SK-N-SH (cell line): Measurements from ENCODE around the gene PARD3B.

Source experiments
- CTCF ChIP-seq: fragments of 200-600 bp; sonication (generic); IDR thresholded peaks from 2 replicates; pipeline ENCODE4 v1.6.1; 2017; ENCODE audit warnings: antibody characterized with exemption, mild to moderate bottlenecking, moderate library complexity
- EP300 ChIP-seq, 2 experiments: IDR thresholded peaks; 2 replicates each; pipeline versions ENCODE4 v1.4.0 to v1.6.1; 2012; ENCODE audit warnings: borderline replicate concordance in 1 of 2, low read depth in 1 of 2, low read length in 1 of 2
- MAX ChIP-seq: IDR thresholded peaks from 2 replicates; pipeline ENCODE4 v1.4.0; 2012; ENCODE audit warnings: low read depth
- MXI1 ChIP-seq: IDR thresholded peaks from 2 replicates; pipeline ENCODE4 v1.6.1; 2012; ENCODE audit warnings: mild to moderate bottlenecking, low read depth, low read length, improper control_type of control experiment
- PBX3 ChIP-seq: IDR thresholded peaks from 2 replicates; pipeline ENCODE4; 2012
- POLR2AphosphoS5 ChIP-seq: IDR thresholded peaks from 2 replicates; pipeline ENCODE4 v1.6.1; 2012; ENCODE audit warnings: low read depth, low read length
- RAD21 ChIP-seq: IDR thresholded peaks from 2 replicates; pipeline ENCODE4 v1.6.1; 2012; ENCODE audit warnings: mild to moderate bottlenecking, low read length
- REST ChIP-seq: IDR thresholded peaks from 2 replicates; pipeline ENCODE4 v1.6.1; 2012; ENCODE audit warnings: mild to moderate bottlenecking, low read depth, low read length, moderate library complexity
- RXRA ChIP-seq: IDR thresholded peaks from 2 replicates; pipeline ENCODE4 v1.4.0; 2012; ENCODE audit warnings: low read depth, mild to moderate bottlenecking, borderline replicate concordance
- YY1 ChIP-seq: IDR thresholded peaks from 2 replicates; pipeline ENCODE4 v1.4.0; 2012; ENCODE audit warnings: low read depth, mild to moderate bottlenecking

GRCh38 chr2:205650450-205650849, 1105.2 kb downstream of the PARD3B start:
- TF ChIP-seq YY1 = no peak
- no peak for TF ChIP-seq POLR2AphosphoS5
- TF ChIP-seq CTCF = no peak
- no peak for TF ChIP-seq REST
- TF ChIP-seq PBX3 = no peak
- TF ChIP-seq RAD21 = no peak
- TF ChIP-seq MAX = no peak
- TF ChIP-seq MXI1 = no peak
- no peak for TF ChIP-seq EP300 (IDR thresholded peaks at IDR 0.05; ENCODE audit: borderline replicate concordance in 1 of 2, low read depth in 1 of 2, low read length in 1 of 2)
- no peak for TF ChIP-seq RXRA
